ENCODE data around the gene SUCO. TPM values are rescaled to one million over a fixed set of nuclear protein-coding genes. Genes with fewer than 3 reads are reported as not detected.

SUCO gene
- total RNA-seq, 4 donors from 2014 or later, result 23.9 to 49.4 (median 34.5) TPM

- WGBS, result 100% methylated on average over 1 of the region's 1 CpG
Observed at GRCh38 chr1:172557270-172557669, 24.3 kb downstream of the SUCO start.

GRCh38 chr1:172559572-172560210, 26.7 kb downstream of the SUCO start:
- DNase-seq (ENCODE audit: low spot score in 2 of 2), result no peak
- WGBS, result 88% methylated on average over 4 of the region's 4 CpGs
- H3K9me3 ChIP-seq, result no peaks in the 10 kb centered on the region
- TF ChIP-seq CTCF (IDR thresholded peaks at IDR 0.05) (no peak), EP300 (IDR thresholded peaks at IDR 0.05) (no peak), POLR2A (IDR thresholded peaks at IDR 0.05) (no peak), POLR2AphosphoS5 (IDR thresholded peaks at IDR 0.05) (no peak)
- H3K4me3 ChIP-seq, result no peak overlapping the region
- H3K27me3 ChIP-seq, result no peaks in the 10 kb centered on the region
- peaks cover 64% of the 10 kb centered on the region for H3K36me3 ChIP-seq
- no peak overlapping the region for H3K27ac ChIP-seq
- H3K4me1 ChIP-seq, result no peaks in the 10 kb centered on the region

More at GRCh38 chr1:172557270-172557669, 24.3 kb downstream of the SUCO start:
- H3K9me3 ChIP-seq, result no peaks in the 10 kb centered on the region
- TF ChIP-seq EP300 (IDR thresholded peaks at IDR 0.05) (no peak), POLR2AphosphoS5 (IDR thresholded peaks at IDR 0.05) (no peak), CTCF (IDR thresholded peaks at IDR 0.05) (no peak), POLR2A (IDR thresholded peaks at IDR 0.05) (no peak)
- no peaks in the 10 kb centered on the region for H3K27me3 ChIP-seq
- H3K4me3 ChIP-seq, result no peak overlapping the region
- no peaks in the 10 kb centered on the region for H3K4me1 ChIP-seq
- DNase-seq (ENCODE audit: low spot score in 2 of 2), result no peak
- H3K36me3 ChIP-seq, result peaks cover 50% of the 10 kb centered on the region
- no peak overlapping the region for H3K27ac ChIP-seq

GRCh38 chr1:172561252-172561651, 28.3 kb downstream of the SUCO start:
- Histone ChIP-seq H3K36me3 (peaks cover 59% of the 10 kb centered on the region), H3K4me1 (no peaks in the 10 kb centered on the region), H3K9me3 (no peaks in the 10 kb centered on the region), H3K27me3 (no peaks in the 10 kb centered on the region), H3K4me3 (no peak overlapping the region), H3K27ac (no peak overlapping the region)
- TF ChIP-seq POLR2AphosphoS5 (IDR thresholded peaks at IDR 0.05), result no peak
- no peak for TF ChIP-seq CTCF (IDR thresholded peaks at IDR 0.05)
- TF ChIP-seq POLR2A (IDR thresholded peaks at IDR 0.05), result no peak
- no peak for TF ChIP-seq EP300 (IDR thresholded peaks at IDR 0.05)
- no peak for DNase-seq (ENCODE audit: low spot score in 2 of 2)
- 93% methylated on average over 3 of the region's 3 CpGs for WGBS

GRCh38 chr1:172566196-172566997, 33.4 kb downstream of the SUCO start:
- Histone ChIP-seq H3K4me1 (no peaks in the 10 kb centered on the region), H3K36me3 (peaks cover 54% of the 10 kb centered on the region), H3K9me3 (no peaks in the 10 kb centered on the region), H3K27me3 (no peaks in the 10 kb centered on the region), H3K4me3 (no peak overlapping the region), H3K27ac (no peak overlapping the region)
- no peak for TF ChIP-seq POLR2A (IDR thresholded peaks at IDR 0.05)
- no peak for TF ChIP-seq CTCF (IDR thresholded peaks at IDR 0.05)
- no peak for TF ChIP-seq EP300 (IDR thresholded peaks at IDR 0.05)
- no peak for TF ChIP-seq POLR2AphosphoS5 (IDR thresholded peaks at IDR 0.05)
- WGBS, result 94% methylated on average over 5 of the region's 5 CpGs
- DNase-seq (ENCODE audit: low spot score in 2 of 2), result no peak

- WGBS, result 98% methylated on average over 3 of the region's 3 CpGs
- no peak for DNase-seq (ENCODE audit: low spot score in 2 of 2)
- no peaks in the 10 kb centered on the region for H3K4me1 ChIP-seq
Observed at GRCh38 chr1:172567720-172568119, 34.8 kb downstream of the SUCO start.

More at GRCh38 chr1:172567720-172568119, 34.8 kb downstream of the SUCO start:
- H3K4me3 ChIP-seq, result no peak overlapping the region
- no peaks in the 10 kb centered on the region for H3K27me3 ChIP-seq
- H3K27ac ChIP-seq, result no peak overlapping the region
- H3K9me3 ChIP-seq, result no peaks in the 10 kb centered on the region
- H3K36me3 ChIP-seq, result peaks cover 51% of the 10 kb centered on the region
- TF ChIP-seq EP300 (IDR thresholded peaks at IDR 0.05), result no peak
- TF ChIP-seq POLR2A (IDR thresholded peaks at IDR 0.05), result no peak
- no peak for TF ChIP-seq POLR2AphosphoS5 (IDR thresholded peaks at IDR 0.05)
- no peak for TF ChIP-seq CTCF (IDR thresholded peaks at IDR 0.05)
